T-helper 2 cell treated with Interferon-gamma antibody and Interleukin-4, amounts not matched to agents 5 μg/mL and 100 μg/mL, for 36 hours (primary cell): ENCODE measurements around the gene BABAM2.

ENCODE experiments used
- DNase-seq: peaks from one replicate; pipeline ENCODE4 v3.0.0; 2021; ENCODE audit warnings: low spot score
- H3K27ac Mint-ChIP-seq: one replicate; pipeline ENCODE4 v1.8.0; 2021; ENCODE audit warnings: mild to moderate bottlenecking, mixed read lengths
- H3K27me3 Mint-ChIP-seq: one replicate; pipeline ENCODE4 v1.8.0; 2021; ENCODE audit warnings: low read depth, mixed read lengths
- H3K36me3 Mint-ChIP-seq: one replicate; pipeline ENCODE4 v1.8.0; 2021; ENCODE audit warnings: low read depth, mixed read lengths
- H3K4me1 Mint-ChIP-seq: one replicate; pipeline ENCODE4 v1.8.0; 2021; ENCODE audit warnings: low read depth, mixed read lengths
- H3K4me3 Mint-ChIP-seq: one replicate; pipeline ENCODE4 v1.8.0; 2022; ENCODE audit warnings: mild to moderate bottlenecking, moderate library complexity, mixed read lengths
- H3K9me3 Mint-ChIP-seq: one replicate; pipeline ENCODE4 v1.8.0; 2021; ENCODE audit warnings: mixed read lengths

BABAM2 gene

DNA sequence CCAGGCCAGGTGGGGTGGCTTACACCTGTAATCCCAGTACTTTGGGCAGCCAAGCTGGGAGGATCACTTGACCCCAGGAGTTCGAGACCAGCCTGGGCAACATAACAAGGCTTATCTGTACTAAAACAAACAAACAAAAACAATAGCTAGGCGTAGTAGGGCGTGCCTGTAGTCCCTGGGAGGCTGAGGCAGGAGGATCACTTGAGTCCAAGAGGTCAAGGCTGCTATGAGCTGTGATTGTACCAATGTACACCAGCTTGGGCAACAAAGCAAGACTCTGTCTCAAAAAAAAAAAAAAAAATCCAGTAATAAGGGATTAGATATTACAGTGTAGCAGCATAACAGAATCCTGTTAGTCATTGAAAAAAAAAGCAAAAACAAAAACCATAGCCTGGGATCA is 279.0 kb downstream of the BABAM2 start:
- Mint-ChIP-seq H3K4me1 (no peaks in the 10 kb centered on the region), H3K27me3 (no peaks in the 10 kb centered on the region), H3K9me3 (no peaks in the 10 kb centered on the region), H3K36me3 (peaks cover 2% of the 10 kb centered on the region), H3K27ac (no peak overlapping the region), H3K4me3 (no peak overlapping the region)
- DNase-seq, result no peak

DNA sequence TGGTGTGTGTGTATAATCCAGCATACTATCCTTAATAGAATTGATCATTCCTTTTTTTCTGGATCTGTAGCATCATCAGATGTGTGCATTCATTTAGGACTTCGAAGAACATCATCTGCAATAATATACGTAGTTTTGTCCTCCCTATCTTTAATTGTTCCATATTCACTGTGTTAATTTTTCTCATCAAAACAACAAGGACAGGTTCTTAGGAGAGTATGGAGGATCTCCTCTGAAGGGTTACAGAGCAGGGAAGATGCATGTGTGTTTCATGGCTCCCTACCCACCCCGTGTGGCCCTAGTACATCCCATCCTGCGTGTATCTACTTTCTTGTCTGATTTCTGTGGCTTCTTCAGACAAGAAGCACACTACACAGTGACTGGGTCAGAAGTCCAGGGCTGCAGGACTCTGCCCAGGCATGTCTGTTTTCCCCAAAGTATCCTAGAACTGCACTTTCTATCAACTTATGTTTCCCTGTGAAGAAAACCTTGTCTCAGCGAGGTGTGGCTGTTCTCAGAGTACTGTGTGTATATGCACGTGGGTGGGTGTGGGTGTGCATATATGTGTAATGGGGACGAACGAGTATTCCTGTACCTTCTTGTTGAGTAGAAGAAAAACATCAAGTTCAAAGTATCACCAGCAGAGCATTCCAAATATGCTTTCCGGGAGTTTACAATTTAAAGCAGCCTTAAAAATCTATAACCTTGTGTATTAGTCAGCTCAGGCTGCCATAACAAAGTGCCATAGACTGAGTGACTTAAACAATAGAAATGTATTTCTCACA is 281.8 kb downstream of the BABAM2 start:
- Mint-ChIP-seq H3K27ac (no peak overlapping the region), H3K4me1 (peaks cover 1% of the 10 kb centered on the region), H3K27me3 (no peaks in the 10 kb centered on the region), H3K9me3 (peaks cover 16% of the 10 kb centered on the region), H3K4me3 (no peak overlapping the region), H3K36me3 (peaks cover 14% of the 10 kb centered on the region)
- no peak for DNase-seq

DNA sequence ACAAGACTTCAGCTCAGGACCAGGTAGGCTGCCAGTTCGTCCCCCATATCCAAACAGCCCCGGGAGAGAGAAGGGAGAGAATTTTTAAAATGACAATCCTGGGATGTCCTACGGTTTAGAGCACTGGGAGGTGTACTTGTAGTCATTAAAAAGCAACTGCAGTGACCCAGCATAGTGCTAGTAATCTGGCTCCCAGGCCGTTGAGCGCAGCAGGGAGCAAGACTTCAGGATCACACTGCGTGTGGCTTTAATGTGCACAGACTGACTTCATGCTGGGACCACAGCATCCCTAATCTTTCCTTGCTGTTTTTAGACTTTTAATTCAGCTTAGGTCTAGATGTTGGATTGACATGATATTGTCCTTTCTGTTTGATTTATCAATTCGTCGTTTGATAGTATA is 282.8 kb downstream of the BABAM2 start:
- H3K4me3 Mint-ChIP-seq, result no peak overlapping the region
- peaks cover 2% of the 10 kb centered on the region for H3K4me1 Mint-ChIP-seq
- no peak for DNase-seq
- H3K9me3 Mint-ChIP-seq, result peaks cover 24% of the 10 kb centered on the region
- no peaks in the 10 kb centered on the region for H3K27me3 Mint-ChIP-seq
- H3K27ac Mint-ChIP-seq, result no peak overlapping the region
- H3K36me3 Mint-ChIP-seq, result peaks cover 18% of the 10 kb centered on the region

GRCh38 chr2:28174211-28174610 is 283.7 kb downstream of the BABAM2 start:
- Mint-ChIP-seq H3K27ac (no peak overlapping the region), H3K36me3 (peaks cover 20% of the 10 kb centered on the region), H3K4me1 (peaks cover 11% of the 10 kb centered on the region), H3K4me3 (no peak overlapping the region), H3K27me3 (no peaks in the 10 kb centered on the region), H3K9me3 (peaks cover 32% of the 10 kb centered on the region)
- no peak for DNase-seq

GRCh38 chr2:28175028-28175427 is 284.5 kb downstream of the BABAM2 start:
- Mint-ChIP-seq H3K27me3 (no peaks in the 10 kb centered on the region), H3K9me3 (peaks cover 33% of the 10 kb centered on the region), H3K4me1 (peaks cover 11% of the 10 kb centered on the region), H3K36me3 (peaks cover 20% of the 10 kb centered on the region), H3K4me3 (no peak overlapping the region), H3K27ac (no peak overlapping the region)
- DNase-seq, result no peak

DNA sequence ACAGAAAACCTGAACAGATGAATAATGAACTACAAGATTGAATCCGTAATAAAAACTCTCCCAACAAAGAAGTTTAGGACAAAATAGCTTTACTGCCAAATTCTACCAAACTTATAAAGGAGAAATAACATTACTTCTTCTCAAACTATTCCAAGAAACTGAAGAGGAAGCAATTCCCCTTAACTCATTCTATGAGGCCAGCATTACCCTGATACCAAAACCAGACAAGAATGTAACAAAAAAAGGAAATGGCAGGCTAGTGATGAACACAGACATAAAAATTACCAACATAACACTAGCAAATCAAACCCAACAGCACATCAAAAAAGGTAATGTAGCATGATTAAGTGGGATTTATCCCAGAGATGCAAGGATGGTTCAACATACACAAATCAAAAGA is 288.4 kb downstream of the BABAM2 start:
- H3K4me1 Mint-ChIP-seq, result peaks cover 11% of the 10 kb centered on the region
- H3K27ac Mint-ChIP-seq, result no peak overlapping the region
- DNase-seq, result no peak
- no peaks in the 10 kb centered on the region for H3K27me3 Mint-ChIP-seq
- peaks cover 33% of the 10 kb centered on the region for H3K9me3 Mint-ChIP-seq
- no peak overlapping the region for H3K4me3 Mint-ChIP-seq
- peaks cover 20% of the 10 kb centered on the region for H3K36me3 Mint-ChIP-seq

- peaks cover 11% of the 10 kb centered on the region for H3K4me1 Mint-ChIP-seq
- no peaks in the 10 kb centered on the region for H3K27me3 Mint-ChIP-seq
- peaks cover 22% of the 10 kb centered on the region for H3K9me3 Mint-ChIP-seq
- DNase-seq, result no peak
- no peak overlapping the region for H3K4me3 Mint-ChIP-seq
- H3K36me3 Mint-ChIP-seq, result peaks cover 15% of the 10 kb centered on the region
- no peak overlapping the region for H3K27ac Mint-ChIP-seq
Observed at GRCh38 chr2:28181801-28182200, 291.3 kb downstream of the BABAM2 start.

GRCh38 chr2:28182348-28182747 is 291.8 kb downstream of the BABAM2 start:
- peaks cover 17% of the 10 kb centered on the region for H3K9me3 Mint-ChIP-seq
- peaks cover 9% of the 10 kb centered on the region for H3K36me3 Mint-ChIP-seq
- no peak overlapping the region for H3K27ac Mint-ChIP-seq
- H3K4me1 Mint-ChIP-seq, result peaks cover 9% of the 10 kb centered on the region
- H3K27me3 Mint-ChIP-seq, result no peaks in the 10 kb centered on the region
- H3K4me3 Mint-ChIP-seq, result no peak overlapping the region
- no peak for DNase-seq

- no peak for DNase-seq
- Mint-ChIP-seq H3K4me1 (no peaks in the 10 kb centered on the region), H3K27me3 (no peaks in the 10 kb centered on the region), H3K27ac (no peak overlapping the region), H3K9me3 (no peaks in the 10 kb centered on the region), H3K36me3 (peaks cover 3% of the 10 kb centered on the region), H3K4me3 (no peak overlapping the region)
Observed at GRCh38 chr2:28185153-28185552, 294.6 kb downstream of the BABAM2 start.

DNA sequence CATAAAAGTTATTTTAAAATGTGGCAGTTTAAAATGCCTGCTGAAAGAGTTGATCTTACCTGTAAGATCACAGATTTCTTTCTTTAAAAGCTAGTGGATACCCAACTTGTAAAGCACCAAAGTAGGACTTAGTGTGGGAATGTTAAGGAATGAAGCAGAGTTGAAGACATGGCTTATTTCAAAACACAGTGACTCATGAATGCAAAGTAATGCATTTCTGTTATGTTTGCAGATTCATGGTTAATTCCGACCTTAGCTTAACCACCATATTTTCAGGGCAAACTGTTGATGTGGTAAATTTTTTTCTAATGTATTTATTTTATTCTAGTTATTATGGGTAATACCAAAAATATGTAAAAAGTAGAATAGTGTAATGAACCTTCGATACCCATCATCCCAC is 295.4 kb downstream of the BABAM2 start:
- DNase-seq, result no peak
- Mint-ChIP-seq H3K27me3 (no peaks in the 10 kb centered on the region), H3K4me1 (no peaks in the 10 kb centered on the region), H3K27ac (no peak overlapping the region), H3K4me3 (no peak overlapping the region), H3K9me3 (no peaks in the 10 kb centered on the region), H3K36me3 (peaks cover 3% of the 10 kb centered on the region)

GRCh38 chr2:28187186-28187585 is 296.7 kb downstream of the BABAM2 start:
- Mint-ChIP-seq H3K4me3 (no peak overlapping the region), H3K9me3 (no peaks in the 10 kb centered on the region), H3K4me1 (no peaks in the 10 kb centered on the region), H3K27ac (no peak overlapping the region), H3K27me3 (no peaks in the 10 kb centered on the region), H3K36me3 (peaks cover 3% of the 10 kb centered on the region)
- no peak for DNase-seq

- Mint-ChIP-seq H3K27me3 (no peaks in the 10 kb centered on the region), H3K9me3 (no peaks in the 10 kb centered on the region), H3K4me3 (no peak overlapping the region), H3K27ac (no peak overlapping the region), H3K4me1 (peaks cover under 1% of the 10 kb centered on the region), H3K36me3 (peaks cover 3% of the 10 kb centered on the region)
- no peak for DNase-seq
Observed at GRCh38 chr2:28188436-28188835, 297.9 kb downstream of the BABAM2 start.

- no peak for DNase-seq
- Mint-ChIP-seq H3K36me3 (peaks cover 1% of the 10 kb centered on the region), H3K9me3 (no peaks in the 10 kb centered on the region), H3K27me3 (no peaks in the 10 kb centered on the region), H3K4me1 (peaks cover 13% of the 10 kb centered on the region), H3K4me3 (no peak overlapping the region), H3K27ac (no peak overlapping the region)
Observed at GRCh38 chr2:28193630-28194403, 303.3 kb downstream of the BABAM2 start.

GRCh38 chr2:28199995-28200679 is 309.6 kb downstream of the BABAM2 start:
- DNase-seq, result no peak

More at GRCh38 chr2:28199995-28200679, 309.6 kb downstream of the BABAM2 start:
- H3K9me3 Mint-ChIP-seq, result no peaks in the 10 kb centered on the region
- no peak overlapping the region for H3K4me3 Mint-ChIP-seq
- peaks cover 1% of the 10 kb centered on the region for H3K36me3 Mint-ChIP-seq
- no peak overlapping the region for H3K27ac Mint-ChIP-seq
- peaks cover 9% of the 10 kb centered on the region for H3K4me1 Mint-ChIP-seq
- no peaks in the 10 kb centered on the region for H3K27me3 Mint-ChIP-seq
